ENCODE measurements around the gene POLR3H.

The POLR3H gene

DNA sequence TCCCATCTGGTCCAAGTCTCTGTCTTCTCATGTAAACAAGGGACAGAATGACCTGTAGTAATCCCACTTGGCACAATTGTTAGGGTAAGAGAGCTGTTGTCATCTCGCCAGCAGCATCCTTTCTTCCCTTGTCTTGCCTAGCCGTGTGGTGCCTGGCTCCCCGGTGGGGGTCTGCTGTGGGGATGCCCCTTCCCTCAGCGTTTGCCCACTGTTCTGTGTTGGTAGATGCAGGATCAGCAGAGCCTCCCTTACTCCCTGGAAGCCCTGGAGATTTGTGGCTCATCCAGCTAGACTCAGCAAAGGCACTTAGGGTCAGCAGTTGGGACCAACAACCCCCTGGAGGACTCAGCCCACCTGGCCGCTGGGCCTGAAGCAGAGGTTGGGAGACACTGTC is 62.3 kb downstream of the POLR3H start:
- DNase-seq (ENCODE audit: low spot score), result no peak

GRCh38 chr22:41481131-41481830 is 63.0 kb downstream of the POLR3H start:
- peak; percentile 59 for DNase-seq (ENCODE audit: low spot score)

GRCh38 chr22:41480397-41480735 is 63.9 kb downstream of the POLR3H start:
- DNase-seq (ENCODE audit: low spot score), result peak; percentile 31

GRCh38 chr22:41479671-41480396 is 64.4 kb downstream of the POLR3H start:
- peak; percentile 52 for DNase-seq (ENCODE audit: low spot score)

GRCh38 chr22:41478891-41479521 is 65.3 kb downstream of the POLR3H start:
- DNase-seq (ENCODE audit: low spot score), result no peak

GRCh38 chr22:41478473-41478872 is 65.8 kb downstream of the POLR3H start:
- no peak for DNase-seq (ENCODE audit: low spot score)
